ENCODE measurements around the gene JAG2.

Gene JAG2

GRCh38 chr14:105139831-105140239 lies 28.7 kb downstream of the JAG2 start:
- no peak for DNase-seq (ENCODE audit: low read depth)
- no peak for TF ChIP-seq CTCF (IDR thresholded peaks at IDR 0.05; ENCODE audit: low read depth, low read length, missing control alignments)
- H3K4me3 ChIP-seq (ENCODE audit: low read depth, low read length) = no peak overlapping the region

GRCh38 chr14:105139212-105139825 lies 29.3 kb downstream of the JAG2 start:
- H3K4me3 ChIP-seq (ENCODE audit: low read depth, low read length) = no peak overlapping the region
- no peak for DNase-seq (ENCODE audit: low read depth)
- no peak for TF ChIP-seq CTCF (IDR thresholded peaks at IDR 0.05; ENCODE audit: low read depth, low read length, missing control alignments)

- TF ChIP-seq CTCF (IDR thresholded peaks at IDR 0.05; ENCODE audit: low read depth, low read length, missing control alignments) = no peak
- no peak for DNase-seq (ENCODE audit: low read depth)
- no peak overlapping the region for H3K4me3 ChIP-seq (ENCODE audit: low read depth, low read length)
Observed at GRCh38 chr14:105138551-105139111, 29.9 kb downstream of the JAG2 start.

GRCh38 chr14:105138021-105138541 lies 30.5 kb downstream of the JAG2 start:
- no peak for TF ChIP-seq CTCF (IDR thresholded peaks at IDR 0.05; ENCODE audit: low read depth, low read length, missing control alignments)
- H3K4me3 ChIP-seq (ENCODE audit: low read depth, low read length) = no peak overlapping the region
- no peak for DNase-seq (ENCODE audit: low read depth)

GRCh38 chr14:105137481-105138020 lies 31.0 kb downstream of the JAG2 start:
- no peak for DNase-seq (ENCODE audit: low read depth)
- no peak overlapping the region for H3K4me3 ChIP-seq (ENCODE audit: low read depth, low read length)
- TF ChIP-seq CTCF (IDR thresholded peaks at IDR 0.05; ENCODE audit: low read depth, low read length, missing control alignments) = no peak

GRCh38 chr14:105136401-105137322 lies 31.9 kb downstream of the JAG2 start:
- no peak for TF ChIP-seq CTCF (IDR thresholded peaks at IDR 0.05; ENCODE audit: low read depth, low read length, missing control alignments)
- no peak overlapping the region for H3K4me3 ChIP-seq (ENCODE audit: low read depth, low read length)
- no peak for DNase-seq (ENCODE audit: low read depth)

Measured in GM12864 (cell line).